Body of pancreas (tissue), 4 donors: ENCODE data around the gene RGS1.

Source experiments
- POLR2A ChIP-seq, 3 donors: fragments of 450-650 bp; IDR thresholded peaks; one replicate each; pipeline ENCODE4 v1.6.1; 2016; ENCODE audit warnings: antibody characterized with exemption in 3 of 3, mild to moderate bottlenecking in 2 of 3
- TF ChIP-seq, protein P1 (sequence below), 7 experiments: fragments of 450-650 bp in 4 of 7; fragments of 200-600 bp in 3 of 7; sonication (generic) in 3 of 7; IDR thresholded peaks; one replicate each; pipeline ENCODE4 v1.5.1; 2016 to 2019; ENCODE audit warnings: antibody characterized with exemption in 7 of 7

DNA sequence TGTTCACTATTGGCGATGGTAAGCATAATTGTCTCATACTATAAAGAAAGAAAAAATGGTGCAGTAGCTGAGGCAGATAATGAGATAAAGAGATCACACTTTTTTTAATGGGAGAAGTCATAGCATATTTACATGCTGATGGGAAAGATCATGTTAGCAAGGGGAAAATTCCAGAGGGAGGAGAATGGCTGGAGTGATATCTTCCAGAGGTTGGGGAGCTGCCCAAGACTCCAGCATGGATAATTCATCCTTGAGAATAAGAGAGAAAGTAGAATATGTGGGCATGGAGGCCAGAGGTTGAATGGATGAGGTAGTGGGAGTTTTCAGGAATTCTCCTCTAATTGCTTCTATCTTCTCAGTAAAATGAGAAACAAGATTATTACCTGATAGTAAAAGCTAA lies 45.8 kb upstream of the RGS1 start:
- TF ChIP-seq, protein P1, sequence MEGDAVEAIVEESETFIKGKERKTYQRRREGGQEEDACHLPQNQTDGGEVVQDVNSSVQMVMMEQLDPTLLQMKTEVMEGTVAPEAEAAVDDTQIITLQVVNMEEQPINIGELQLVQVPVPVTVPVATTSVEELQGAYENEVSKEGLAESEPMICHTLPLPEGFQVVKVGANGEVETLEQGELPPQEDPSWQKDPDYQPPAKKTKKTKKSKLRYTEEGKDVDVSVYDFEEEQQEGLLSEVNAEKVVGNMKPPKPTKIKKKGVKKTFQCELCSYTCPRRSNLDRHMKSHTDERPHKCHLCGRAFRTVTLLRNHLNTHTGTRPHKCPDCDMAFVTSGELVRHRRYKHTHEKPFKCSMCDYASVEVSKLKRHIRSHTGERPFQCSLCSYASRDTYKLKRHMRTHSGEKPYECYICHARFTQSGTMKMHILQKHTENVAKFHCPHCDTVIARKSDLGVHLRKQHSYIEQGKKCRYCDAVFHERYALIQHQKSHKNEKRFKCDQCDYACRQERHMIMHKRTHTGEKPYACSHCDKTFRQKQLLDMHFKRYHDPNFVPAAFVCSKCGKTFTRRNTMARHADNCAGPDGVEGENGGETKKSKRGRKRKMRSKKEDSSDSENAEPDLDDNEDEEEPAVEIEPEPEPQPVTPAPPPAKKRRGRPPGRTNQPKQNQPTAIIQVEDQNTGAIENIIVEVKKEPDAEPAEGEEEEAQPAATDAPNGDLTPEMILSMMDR (IDR thresholded peaks at IDR 0.05) = no peak
- TF ChIP-seq POLR2A (IDR thresholded peaks at IDR 0.05) = no peak
